K562 (cell line): ENCODE data around the gene SLC39A7. TPM values are rescaled to one million over a fixed set of nuclear protein-coding genes. Genes with fewer than 3 reads are reported as not detected.
A peak's percentile ranks its signal among the peaks of the same experiment; 100 is the strongest.

Experiments used
- ESRRA ChIP-seq: fragments of 450-650 bp; IDR thresholded peaks from 2 replicates; pipeline ENCODE4 v1.6.1; 2014; ENCODE audit warnings: low read depth, mild to moderate bottlenecking, moderate library complexity, borderline replicate concordance
- KDM4B ChIP-seq, 2 experiments: fragments of 450-650 bp in 1 of 2; sonication (generic) in 1 of 2; IDR thresholded peaks; 2 replicates each; pipeline ENCODE4 v1.6.1; 2016 to 2017; ENCODE audit warnings: borderline replicate concordance in 2 of 2, antibody characterized with exemption in 1 of 2, low read depth in 1 of 2, mild to moderate bottlenecking in 1 of 2
- SAFB ChIP-seq: fragments of 200-400 bp; formaldehyde crosslinking; IDR thresholded peaks from 2 replicates; pipeline ENCODE4 v1.6.1; 2017; ENCODE audit warnings: low read depth, low read length, borderline replicate concordance
- TEAD4 ChIP-seq, 2 experiments: sonication (generic) in 1 of 2; formaldehyde crosslinking in 1 of 2; IDR thresholded peaks; 2 replicates each; pipeline versions ENCODE4 v1.6.1 to v1.8.0; 2012 to 2022; ENCODE audit warnings: borderline replicate concordance in 1 of 2, inconsistent platforms in 1 of 2, low read length in 1 of 2, mild to moderate bottlenecking in 1 of 2, missing genetic modification reagents in 1 of 2
- polyA plus RNA-seq, 8 experiments: library from polyadenylated mRNA; depleted of rRNA in 4 of 8; stranded (reverse) in 5 of 8; unstranded in 3 of 8; fragments of >200 nt; fragmentation: Nextera tagmentation in 2 of 8; fragmentation: Illumina TruSeq in 1 of 8; extraction: Ambion mirVana in 2 of 8; extraction: Trizol in 1 of 8; gene quantifications; 2 replicates each; pipeline versions ENCODE4 v1.2.1 to v1.2.3, GENCODE V29; 2011 to 2014; ENCODE audit warnings: inconsistent platforms in 1 of 8, missing spikeins in 1 of 8
- total RNA-seq, 7 experiments: library from RNA; depleted of rRNA in 6 of 7; stranded (reverse); fragments of >200 nt in 6 of 7; fragmentation: Illumina TruSeq in 2 of 7; extraction: Trizol in 2 of 7; gene quantifications; 2 replicates each; pipeline versions ENCODE4 v1.2.1 to v1.2.3, GENCODE V29; 2011 to 2021; ENCODE audit warnings: low replicate concordance in 1 of 7
- TF ChIP-seq, protein P1 (sequence below): sonication (generic); formaldehyde crosslinking; IDR thresholded peaks from 2 replicates; pipeline ENCODE4 v1.8.0; 2022; ENCODE audit warnings: mild to moderate bottlenecking, missing genetic modification reagents
- TF ChIP-seq, protein P2 (sequence below), 2 experiments: fragments of 450-650 bp; formaldehyde crosslinking in 1 of 2; IDR thresholded peaks; 2 replicates each; pipeline versions ENCODE4 v1.4.0 to v1.6.1; 2014 to 2020; ENCODE audit warnings: mild to moderate bottlenecking in 2 of 2, borderline replicate concordance in 1 of 2, low read depth in 1 of 2
- TF ChIP-seq, protein P3 (sequence below): sonication (generic); formaldehyde crosslinking; IDR thresholded peaks from 2 replicates; pipeline ENCODE4 v1.9.0; 2022; ENCODE audit warnings: mild to moderate bottlenecking, missing genetic modification reagents

Gene SLC39A7
- total and polyA plus RNA-seq, 9 of the 15 experiments (the other 6 are each of a cell fraction or from before 2014, with no cell fraction given) = 21.7 to 169 (median 121) TPM

DNA sequence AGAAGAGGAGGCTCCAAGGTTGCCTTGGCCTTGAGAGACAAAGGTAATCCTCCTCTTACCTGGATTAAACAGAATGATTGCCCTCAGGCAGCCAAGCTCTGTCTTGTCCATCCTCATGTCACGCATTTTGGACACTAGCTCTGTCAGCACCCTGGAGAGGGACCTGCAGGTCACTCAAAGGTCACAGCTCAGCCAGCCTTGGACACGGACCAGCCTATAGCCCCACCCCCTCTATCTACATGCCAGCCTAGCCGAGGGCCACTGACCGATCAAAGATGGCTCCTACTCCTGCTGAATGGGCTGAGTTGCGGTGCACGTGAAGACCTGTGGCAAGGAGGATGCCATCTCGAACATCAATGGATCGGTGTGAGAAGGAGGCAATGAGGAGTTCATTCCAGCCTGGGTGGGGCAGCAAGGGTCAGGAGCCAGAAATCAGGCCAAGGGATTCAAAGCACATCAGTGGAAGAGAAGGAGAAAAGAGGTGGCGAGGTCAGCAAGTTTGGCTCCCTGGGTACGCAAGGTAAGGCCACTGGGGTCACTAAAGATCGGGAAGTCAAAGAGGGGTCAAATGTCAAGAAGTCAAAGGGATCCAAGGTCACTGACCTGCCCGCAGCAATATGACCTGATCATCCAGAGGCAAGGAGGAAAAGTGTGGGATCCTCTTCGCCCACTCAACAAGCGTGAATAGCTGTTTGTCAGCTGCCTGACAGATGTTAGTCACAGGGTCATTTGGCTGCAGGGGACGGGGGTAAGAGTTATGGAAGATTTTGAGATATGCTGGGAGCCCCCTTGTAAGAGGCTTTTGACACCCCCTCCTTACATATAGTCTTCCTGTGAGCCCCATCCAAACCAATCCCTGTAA lies 5.1 kb upstream of the SLC39A7 start (continued):
- TF ChIP-seq, protein P1, sequence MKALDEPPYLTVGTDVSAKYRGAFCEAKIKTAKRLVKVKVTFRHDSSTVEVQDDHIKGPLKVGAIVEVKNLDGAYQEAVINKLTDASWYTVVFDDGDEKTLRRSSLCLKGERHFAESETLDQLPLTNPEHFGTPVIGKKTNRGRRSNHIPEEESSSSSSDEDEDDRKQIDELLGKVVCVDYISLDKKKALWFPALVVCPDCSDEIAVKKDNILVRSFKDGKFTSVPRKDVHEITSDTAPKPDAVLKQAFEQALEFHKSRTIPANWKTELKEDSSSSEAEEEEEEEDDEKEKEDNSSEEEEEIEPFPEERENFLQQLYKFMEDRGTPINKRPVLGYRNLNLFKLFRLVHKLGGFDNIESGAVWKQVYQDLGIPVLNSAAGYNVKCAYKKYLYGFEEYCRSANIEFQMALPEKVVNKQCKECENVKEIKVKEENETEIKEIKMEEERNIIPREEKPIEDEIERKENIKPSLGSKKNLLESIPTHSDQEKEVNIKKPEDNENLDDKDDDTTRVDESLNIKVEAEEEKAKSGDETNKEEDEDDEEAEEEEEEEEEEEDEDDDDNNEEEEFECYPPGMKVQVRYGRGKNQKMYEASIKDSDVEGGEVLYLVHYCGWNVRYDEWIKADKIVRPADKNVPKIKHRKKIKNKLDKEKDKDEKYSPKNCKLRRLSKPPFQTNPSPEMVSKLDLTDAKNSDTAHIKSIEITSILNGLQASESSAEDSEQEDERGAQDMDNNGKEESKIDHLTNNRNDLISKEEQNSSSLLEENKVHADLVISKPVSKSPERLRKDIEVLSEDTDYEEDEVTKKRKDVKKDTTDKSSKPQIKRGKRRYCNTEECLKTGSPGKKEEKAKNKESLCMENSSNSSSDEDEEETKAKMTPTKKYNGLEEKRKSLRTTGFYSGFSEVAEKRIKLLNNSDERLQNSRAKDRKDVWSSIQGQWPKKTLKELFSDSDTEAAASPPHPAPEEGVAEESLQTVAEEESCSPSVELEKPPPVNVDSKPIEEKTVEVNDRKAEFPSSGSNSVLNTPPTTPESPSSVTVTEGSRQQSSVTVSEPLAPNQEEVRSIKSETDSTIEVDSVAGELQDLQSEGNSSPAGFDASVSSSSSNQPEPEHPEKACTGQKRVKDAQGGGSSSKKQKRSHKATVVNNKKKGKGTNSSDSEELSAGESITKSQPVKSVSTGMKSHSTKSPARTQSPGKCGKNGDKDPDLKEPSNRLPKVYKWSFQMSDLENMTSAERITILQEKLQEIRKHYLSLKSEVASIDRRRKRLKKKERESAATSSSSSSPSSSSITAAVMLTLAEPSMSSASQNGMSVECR (CRISPR knock-in tag) = 0 out of 2 replicates have a peak, but pooled peaks have one; percentile 51
- TF ChIP-seq SAFB (no peak), KDM4B (IDR thresholded peaks at IDR 0.05; ENCODE audit: borderline replicate concordance in 2 of 2, low read depth in 1 of 2) (no peak), TEAD4 (IDR thresholded peaks at IDR 0.05; ENCODE audit: low read length) (no peak), TEAD4 (CRISPR knock-in tag; IDR thresholded peaks at IDR 0.05; ENCODE audit: borderline replicate concordance) (0 out of 2 replicates have a peak, but pooled peaks have one; percentile 42), ESRRA (peak; percentile 74)
- TF ChIP-seq, protein P2, sequence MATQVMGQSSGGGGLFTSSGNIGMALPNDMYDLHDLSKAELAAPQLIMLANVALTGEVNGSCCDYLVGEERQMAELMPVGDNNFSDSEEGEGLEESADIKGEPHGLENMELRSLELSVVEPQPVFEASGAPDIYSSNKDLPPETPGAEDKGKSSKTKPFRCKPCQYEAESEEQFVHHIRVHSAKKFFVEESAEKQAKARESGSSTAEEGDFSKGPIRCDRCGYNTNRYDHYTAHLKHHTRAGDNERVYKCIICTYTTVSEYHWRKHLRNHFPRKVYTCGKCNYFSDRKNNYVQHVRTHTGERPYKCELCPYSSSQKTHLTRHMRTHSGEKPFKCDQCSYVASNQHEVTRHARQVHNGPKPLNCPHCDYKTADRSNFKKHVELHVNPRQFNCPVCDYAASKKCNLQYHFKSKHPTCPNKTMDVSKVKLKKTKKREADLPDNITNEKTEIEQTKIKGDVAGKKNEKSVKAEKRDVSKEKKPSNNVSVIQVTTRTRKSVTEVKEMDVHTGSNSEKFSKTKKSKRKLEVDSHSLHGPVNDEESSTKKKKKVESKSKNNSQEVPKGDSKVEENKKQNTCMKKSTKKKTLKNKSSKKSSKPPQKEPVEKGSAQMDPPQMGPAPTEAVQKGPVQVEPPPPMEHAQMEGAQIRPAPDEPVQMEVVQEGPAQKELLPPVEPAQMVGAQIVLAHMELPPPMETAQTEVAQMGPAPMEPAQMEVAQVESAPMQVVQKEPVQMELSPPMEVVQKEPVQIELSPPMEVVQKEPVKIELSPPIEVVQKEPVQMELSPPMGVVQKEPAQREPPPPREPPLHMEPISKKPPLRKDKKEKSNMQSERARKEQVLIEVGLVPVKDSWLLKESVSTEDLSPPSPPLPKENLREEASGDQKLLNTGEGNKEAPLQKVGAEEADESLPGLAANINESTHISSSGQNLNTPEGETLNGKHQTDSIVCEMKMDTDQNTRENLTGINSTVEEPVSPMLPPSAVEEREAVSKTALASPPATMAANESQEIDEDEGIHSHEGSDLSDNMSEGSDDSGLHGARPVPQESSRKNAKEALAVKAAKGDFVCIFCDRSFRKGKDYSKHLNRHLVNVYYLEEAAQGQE (IDR thresholded peaks at IDR 0.05; ENCODE audit: borderline replicate concordance) = peak; percentile 97
- TF ChIP-seq, protein P2 (CRISPR knock-in tag; IDR thresholded peaks at IDR 0.05; ENCODE audit: low read depth) = peak; percentile 81
- TF ChIP-seq, protein P3, sequence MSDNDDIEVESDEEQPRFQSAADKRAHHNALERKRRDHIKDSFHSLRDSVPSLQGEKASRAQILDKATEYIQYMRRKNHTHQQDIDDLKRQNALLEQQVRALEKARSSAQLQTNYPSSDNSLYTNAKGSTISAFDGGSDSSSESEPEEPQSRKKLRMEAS (CRISPR knock-in tag) = 0 out of 2 replicates have a peak, but pooled peaks have one; percentile 18
